Gastrocnemius medialis (tissue), 4 donors: ENCODE data around the gene FOXI3. TPM values are rescaled to one million over a fixed set of nuclear protein-coding genes. Genes with fewer than 3 reads are reported as not detected.

Source experiments
- ATAC-seq, 2 donors: fragments of 150-250 bp; one replicate each; pipeline ENCODE4 v1.9.1; 2016
- DNase-seq, 2 donors: peaks; one replicate each; pipeline ENCODE4 v3.0.0-alpha.2; 2019
- H3K27ac ChIP-seq, 4 donors: fragments of 200-600 bp; sonication (generic); 1 replicate in 1 of 4; 2 replicates in 3 of 4; pipeline ENCODE4 v1.5.1; 2016 to 2018; ENCODE audit warnings: mild to moderate bottlenecking in 2 of 4, moderate library complexity in 1 of 4
- H3K27me3 ChIP-seq, 3 donors: fragments of 200-600 bp; sonication (generic) in 2 of 3; 1 replicate in 1 of 3; 2 replicates in 2 of 3; pipeline versions ENCODE4 v1.5.1 to v1.6.0; 2016 to 2019; ENCODE audit warnings: mild to moderate bottlenecking in 1 of 3, moderate library complexity in 1 of 3
- H3K36me3 ChIP-seq, 2 donors: fragments of 200-600 bp; sonication (generic) in 1 of 2; one replicate each; pipeline ENCODE4 v1.5.1; 2017 to 2018
- H3K4me1 ChIP-seq, 2 donors: fragments of 200-600 bp; sonication (generic) in 1 of 2; one replicate each; pipeline ENCODE4 v1.5.1; 2016 to 2017; ENCODE audit warnings: mild to moderate bottlenecking in 2 of 2
- H3K4me3 ChIP-seq, 4 donors: fragments of 200-600 bp; sonication (generic) in 3 of 4; 1 replicate in 1 of 4; 2 replicates in 3 of 4; pipeline ENCODE4 v1.5.1; 2016 to 2019; ENCODE audit warnings: mild to moderate bottlenecking in 2 of 4
- H3K9me3 ChIP-seq, 3 donors: fragments of 200-600 bp; sonication (generic) in 2 of 3; 1 replicate in 1 of 3; 2 replicates in 2 of 3; pipeline ENCODE4 v1.5.1; 2016 to 2019
- POLR2A ChIP-seq, 2 donors: fragments of 450-650 bp; IDR thresholded peaks; one replicate each; pipeline ENCODE4 v1.6.1; 2017; ENCODE audit warnings: antibody characterized with exemption in 2 of 2, mild to moderate bottlenecking in 2 of 2, moderate library complexity in 2 of 2
- in situ Hi-C, 4 donors: fragments of 200-750 bp; cut with MboI; loops; one replicate each; pipeline versions ENCODE4 v1.15.0 to v1.8.0; 2017; ENCODE audit warnings: low sequenced_read_pairs in 4 of 4
- intact Hi-C: fragments of 100-400 bp; cut with DNase I; formaldehyde crosslinking; loops from one replicate; pipeline ENCODE4 v1.15.1; 2023; ENCODE audit warnings: low total_unique reads
- total RNA-seq, 4 donors: library from RNA; depleted of rRNA; stranded (reverse); fragments of >200 nt; gene quantifications; one replicate each; pipeline versions ENCODE4 v1.1.0 to v1.2.3, GENCODE V29; 2016
- TF ChIP-seq, protein P1 (sequence below), 5 experiments: fragments of 450-650 bp in 3 of 5; fragments of 200-600 bp in 2 of 5; sonication (generic) in 2 of 5; IDR thresholded peaks in 4 of 5; conservative IDR thresholded peaks in 1 of 5; 1 replicate in 4 of 5; 2 replicates in 1 of 5; pipeline ENCODE4 v1.5.1; 2016 to 2019; ENCODE audit warnings: antibody characterized with exemption in 5 of 5, mild to moderate bottlenecking in 3 of 5, moderate library complexity in 3 of 5

Gene FOXI3
- total RNA-seq = not detected

- ATAC-seq (no peak), DNase-seq (no peak)
- in situ Hi-C loops = no loop called here
- intact Hi-C loops = no loop called here
- Histone ChIP-seq H3K4me1 (peaks cover 0 to 5% of the 10 kb centered on the region in 2 donors), H3K9me3 (no peaks in the 10 kb centered on the region), H3K4me3 (peak within 1 kb of the TSS in 2 of 4 donors; percentile 21 to 37), H3K27ac (no peak within 1 kb of the TSS), H3K36me3 (no peaks in the 10 kb centered on the region), H3K27me3 (peaks cover 56 to 71% (median 56%) of the 10 kb centered on the region in 3 donors)
- TF ChIP-seq, protein P1, sequence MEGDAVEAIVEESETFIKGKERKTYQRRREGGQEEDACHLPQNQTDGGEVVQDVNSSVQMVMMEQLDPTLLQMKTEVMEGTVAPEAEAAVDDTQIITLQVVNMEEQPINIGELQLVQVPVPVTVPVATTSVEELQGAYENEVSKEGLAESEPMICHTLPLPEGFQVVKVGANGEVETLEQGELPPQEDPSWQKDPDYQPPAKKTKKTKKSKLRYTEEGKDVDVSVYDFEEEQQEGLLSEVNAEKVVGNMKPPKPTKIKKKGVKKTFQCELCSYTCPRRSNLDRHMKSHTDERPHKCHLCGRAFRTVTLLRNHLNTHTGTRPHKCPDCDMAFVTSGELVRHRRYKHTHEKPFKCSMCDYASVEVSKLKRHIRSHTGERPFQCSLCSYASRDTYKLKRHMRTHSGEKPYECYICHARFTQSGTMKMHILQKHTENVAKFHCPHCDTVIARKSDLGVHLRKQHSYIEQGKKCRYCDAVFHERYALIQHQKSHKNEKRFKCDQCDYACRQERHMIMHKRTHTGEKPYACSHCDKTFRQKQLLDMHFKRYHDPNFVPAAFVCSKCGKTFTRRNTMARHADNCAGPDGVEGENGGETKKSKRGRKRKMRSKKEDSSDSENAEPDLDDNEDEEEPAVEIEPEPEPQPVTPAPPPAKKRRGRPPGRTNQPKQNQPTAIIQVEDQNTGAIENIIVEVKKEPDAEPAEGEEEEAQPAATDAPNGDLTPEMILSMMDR (IDR thresholded peaks at IDR 0.05 in 4 of 5, conservative IDR thresholded peaks at IDR 0.05 in 1 of 5) = no peak
- no peak for TF ChIP-seq POLR2A (IDR thresholded peaks at IDR 0.05)
These were observed at the start of gene FOXI3 for GRCh38 chr2:88452565-88452905. TSS of gene FOXI3 (minus strand) at chr2:88452693. CDS start at chr2:88452535, 158 bp downstream.

DNA sequence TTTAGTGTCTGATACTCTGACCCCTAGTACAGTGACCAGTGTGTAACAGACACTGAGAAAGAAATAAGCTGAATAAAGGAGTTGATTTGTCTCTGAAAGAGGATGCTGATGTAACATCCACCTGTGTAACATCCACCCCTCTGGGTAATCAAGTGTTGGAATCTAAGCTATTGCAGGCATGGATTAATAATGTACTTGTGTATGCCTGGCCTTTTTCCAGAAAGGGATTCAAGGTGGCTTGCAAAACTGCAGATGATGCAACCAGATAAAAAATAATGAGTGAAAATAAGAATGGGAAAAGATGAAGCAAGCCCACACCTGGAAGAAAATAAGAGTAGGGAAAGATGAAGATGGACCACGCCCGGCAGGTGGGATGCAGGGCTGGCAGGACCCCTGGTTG is 48.2 kb upstream of the FOXI3 start:
- H3K27me3 ChIP-seq = no peaks in the 10 kb centered on the region
- ATAC-seq (no peak), DNase-seq (no peak)
- no peak overlapping the region for H3K27ac ChIP-seq
- in situ Hi-C loops = no loop called here
- no peak for TF ChIP-seq POLR2A (IDR thresholded peaks at IDR 0.05)
- TF ChIP-seq, protein P1 (IDR thresholded peaks at IDR 0.05 in 4 of 5, conservative IDR thresholded peaks at IDR 0.05 in 1 of 5) = no peak
- intact Hi-C loops = no loop called here
- H3K4me1 ChIP-seq = no peaks in the 10 kb centered on the region
- H3K4me3 ChIP-seq = no peak overlapping the region
- H3K9me3 ChIP-seq = no peaks in the 10 kb centered on the region
- H3K36me3 ChIP-seq = no peaks in the 10 kb centered on the region

- no peaks in the 10 kb centered on the region for H3K9me3 ChIP-seq
- DNase-seq (no peak), ATAC-seq (no peak)
- H3K4me3 ChIP-seq = no peak overlapping the region
- in situ Hi-C loops = no loop called here
- intact Hi-C loops = no loop called here
- H3K4me1 ChIP-seq = no peaks in the 10 kb centered on the region
- no peak overlapping the region for H3K27ac ChIP-seq
- no peaks in the 10 kb centered on the region for H3K27me3 ChIP-seq
- TF ChIP-seq POLR2A (IDR thresholded peaks at IDR 0.05) = no peak
- TF ChIP-seq, protein P1 (IDR thresholded peaks at IDR 0.05 in 4 of 5, conservative IDR thresholded peaks at IDR 0.05 in 1 of 5) = no peak
- H3K36me3 ChIP-seq = no peaks in the 10 kb centered on the region
These were observed 46.7 kb upstream of the FOXI3 start for GRCh38 chr2:88499204-88499603.

- Histone ChIP-seq H3K27me3 (no peaks in the 10 kb centered on the region), H3K9me3 (no peaks in the 10 kb centered on the region)
- no peak for ATAC-seq
These were observed 41.0 kb upstream of the FOXI3 start for GRCh38 chr2:88493481-88493880.

More at GRCh38 chr2:88493481-88493880, 41.0 kb upstream of the FOXI3 start:
- Histone ChIP-seq H3K36me3 (no peaks in the 10 kb centered on the region), H3K27ac (no peak overlapping the region), H3K4me3 (no peak overlapping the region), H3K4me1 (no peaks in the 10 kb centered on the region)
- in situ Hi-C loops (no loop called here), intact Hi-C loops (no loop called here)
- no peak for DNase-seq
- no peak for TF ChIP-seq POLR2A (IDR thresholded peaks at IDR 0.05)
- TF ChIP-seq, protein P1 (IDR thresholded peaks at IDR 0.05 in 4 of 5, conservative IDR thresholded peaks at IDR 0.05 in 1 of 5) = no peak
